Activated CD4-positive, alpha-beta T cell treated with anti-CD3 and anti-CD28 coated beads, Interleukin-2, amount 50 U/mL, for 24 hours (primary cell): ENCODE results near the gene RNF149.

ENCODE experiments used
- DNase-seq, 2 donors: peaks; one replicate each; pipeline ENCODE4 v3.0.0-alpha.2; 2020; ENCODE audit warnings: low read depth in 1 of 2, low spot score in 1 of 2

RNF149 gene

GRCh38 chr2:101232770-101233169, 75.7 kb downstream of the RNF149 start:
- DNase-seq, result no peak

DNA sequence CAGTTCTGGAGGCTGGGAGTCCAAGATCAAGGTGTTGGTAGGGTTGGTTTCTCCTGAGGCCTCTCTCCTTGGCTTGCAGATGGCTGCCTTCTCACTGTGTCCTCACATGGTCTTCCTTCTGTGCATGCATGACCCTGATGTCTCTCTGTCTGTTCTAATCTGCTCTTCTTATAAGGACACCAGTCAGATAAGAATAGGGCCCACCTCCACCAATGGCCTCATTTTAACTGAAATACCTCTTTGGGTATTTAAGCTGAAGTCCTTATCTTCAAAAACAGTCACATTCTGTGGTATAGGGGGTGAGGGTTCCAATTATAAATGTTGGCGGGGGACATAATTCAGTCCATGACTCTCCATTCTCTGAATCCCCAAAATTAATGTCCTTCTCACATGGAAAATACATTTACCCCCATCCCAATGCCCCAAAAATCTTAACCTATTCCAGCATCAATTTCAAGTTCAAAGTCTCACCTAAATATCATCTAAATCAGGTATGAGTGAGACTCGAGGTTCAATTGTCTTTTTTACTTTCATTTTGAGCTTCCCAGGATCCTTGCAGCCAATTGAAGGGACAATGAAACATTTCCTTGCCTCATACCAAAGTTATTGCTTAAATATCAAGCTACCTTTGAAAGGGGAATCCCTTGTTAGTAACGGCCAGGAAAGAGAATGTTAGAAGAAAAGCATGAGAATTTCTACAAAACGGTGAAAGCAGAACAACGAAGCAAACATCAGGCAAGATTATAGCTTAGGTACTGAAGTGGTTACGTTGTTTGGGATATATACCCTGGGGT, 76.4 kb downstream of the RNF149 start:
- no peak for DNase-seq

DNA sequence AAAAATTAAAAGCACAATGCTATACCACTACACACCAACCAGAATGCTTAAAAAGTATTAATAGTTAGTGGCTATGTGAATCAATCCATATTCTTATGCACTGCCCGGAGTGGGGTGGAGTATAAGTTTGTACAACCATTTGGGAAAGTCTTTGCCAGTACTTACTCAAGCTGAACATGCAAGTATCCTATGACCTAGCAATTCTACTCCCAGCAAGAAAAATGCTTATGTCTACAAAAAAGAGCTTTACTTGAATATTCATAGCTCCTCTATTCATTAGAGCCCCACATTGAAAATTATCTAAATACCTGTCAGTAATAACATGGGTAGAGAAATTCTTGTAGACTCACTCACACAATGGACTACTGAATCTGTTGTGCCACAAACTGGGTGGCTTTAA, 77.3 kb downstream of the RNF149 start:
- DNase-seq, result no peak

- DNase-seq, result no peak
These were observed 77.9 kb downstream of the RNF149 start for GRCh38 chr2:101230541-101231001.
